Transverse colon (tissue), 4 donors: ENCODE measurements around the gene CHIC2. TPM values are rescaled to one million over a fixed set of nuclear protein-coding genes. Genes with fewer than 3 reads are reported as not detected.
"Not testable (repeated sequence)": the region's sequence is repeated elsewhere in the genome, so short reads cannot be mapped to it uniquely, and the experiment has no call there.

ENCODE experiments used
- DNase-seq: peaks from one replicate; pipeline ENCODE4 v3.0.0-alpha.2; 2019
- H3K27ac ChIP-seq, 4 donors: fragments of 200-600 bp; sonication (generic); 2 replicates each; pipeline ENCODE4 v1.5.1; 2016 to 2018; ENCODE audit warnings: inconsistent platforms in 4 of 4
- H3K27me3 ChIP-seq: fragments of 200-600 bp; sonication (generic); 2 replicates; pipeline ENCODE4 v1.5.1; 2017; ENCODE audit warnings: inconsistent platforms
- H3K36me3 ChIP-seq, 4 donors: fragments of 200-600 bp; sonication (generic); 2 replicates each; pipeline ENCODE4 v1.5.1; 2017 to 2019; ENCODE audit warnings: inconsistent platforms in 4 of 4
- H3K4me1 ChIP-seq, 4 donors: fragments of 200-600 bp; sonication (generic); 2 replicates each; pipeline ENCODE4 v1.5.1; 2017 to 2020; ENCODE audit warnings: inconsistent platforms in 4 of 4
- H3K4me3 ChIP-seq, 4 donors: fragments of 200-600 bp; sonication (generic); 1 replicate in 1 of 4; 2 replicates in 3 of 4; pipeline versions ENCODE4 v1.5.1 to v1.6.1; 2017 to 2019; ENCODE audit warnings: inconsistent platforms in 4 of 4
- H3K9me3 ChIP-seq, 2 donors: fragments of 200-600 bp; sonication (generic); 2 replicates each; pipeline ENCODE4 v1.5.1; 2017 to 2019; ENCODE audit warnings: inconsistent platforms in 2 of 2
- EP300 ChIP-seq: sonication (generic); formaldehyde crosslinking; IDR thresholded peaks from one replicate; pipeline ENCODE4 v1.6.1; 2017; ENCODE audit warnings: antibody characterized with exemption, low read depth
- POLR2A ChIP-seq: fragments of 450-650 bp; IDR thresholded peaks from one replicate; pipeline ENCODE4 v1.6.1; 2016; ENCODE audit warnings: antibody characterized with exemption, mild to moderate bottlenecking, moderate library complexity
- POLR2AphosphoS5 ChIP-seq, 3 donors: sonication (generic); formaldehyde crosslinking; IDR thresholded peaks; one replicate each; pipeline ENCODE4 v1.6.1; 2016; ENCODE audit warnings: antibody characterized with exemption in 3 of 3
- WGBS, 2 donors: methylation state at CpG; one replicate each; pipeline ENCODE4 v1.1.5; 2018; ENCODE audit warnings: low coverage in 1 of 2; 5-methylcytosine and 5-hydroxymethylcytosine counted together
- in situ Hi-C, 4 donors: fragments of 200-750 bp; cut with MboI; loops; one replicate each; pipeline versions ENCODE4 v1.15.0 to v1.15.1; 2017; ENCODE audit warnings: low sequenced_read_pairs in 3 of 4, low pct_ligation_motif_present in 1 of 4, low pct_unique_long_range_greater_than_20kb in 1 of 4
- intact Hi-C: fragments of 100-400 bp; cut with DNase I; formaldehyde crosslinking; loops from one replicate; pipeline ENCODE4 v1.15.1; 2023; ENCODE audit warnings: low total_unique reads
- total RNA-seq, 4 donors: library from RNA; depleted of rRNA; stranded (reverse); fragments of >200 nt; gene quantifications; one replicate each; pipeline ENCODE4 v1.1.0, GENCODE V29; 2016
- TF ChIP-seq, protein P1 (sequence below), 5 experiments: fragments of 200-600 bp in 3 of 5; fragments of 450-650 bp in 2 of 5; sonication (generic) in 3 of 5; IDR thresholded peaks; 1 replicate in 2 of 5; 2 replicates in 3 of 5; pipeline ENCODE4 v1.5.1; 2016 to 2017; ENCODE audit warnings: antibody characterized with exemption in 5 of 5, inconsistent platforms in 3 of 5, mild to moderate bottlenecking in 2 of 5, moderate library complexity in 1 of 5

Gene CHIC2
- total RNA-seq, 4 donors from 2014 or later = 36.2 to 106 (median 52.0) TPM

DNA sequence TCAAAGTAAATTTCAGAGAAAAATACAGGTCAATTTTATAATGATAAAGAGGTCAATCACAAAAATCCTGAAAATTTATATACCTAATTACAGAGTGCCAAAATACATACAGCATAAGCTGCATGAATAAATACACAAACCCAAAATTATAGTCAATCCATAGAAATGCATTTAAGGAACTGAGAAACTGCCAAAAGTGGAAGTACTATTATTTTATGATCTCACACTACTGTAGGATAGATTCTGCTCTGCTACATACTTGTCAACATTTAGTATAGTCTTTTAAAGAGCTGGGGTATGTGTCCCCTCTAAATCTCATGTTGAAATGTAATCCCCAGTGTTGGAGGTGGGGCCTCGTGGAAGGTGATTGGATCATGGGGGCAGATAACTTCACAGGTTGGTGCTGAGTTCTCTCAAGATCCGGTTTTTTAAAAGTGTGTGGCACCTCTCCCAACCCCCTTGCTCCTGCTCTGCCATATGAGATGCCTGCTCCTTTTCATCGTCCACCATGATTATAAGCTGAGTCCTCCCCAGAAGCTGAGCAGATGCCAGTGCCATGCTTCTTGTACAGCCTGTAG, 31.8 kb downstream of the CHIC2 start:
- TF ChIP-seq POLR2A = no peak
- no peak for TF ChIP-seq POLR2AphosphoS5 (IDR thresholded peaks at IDR 0.05)
- no peak for TF ChIP-seq EP300
- TF ChIP-seq, protein P1, sequence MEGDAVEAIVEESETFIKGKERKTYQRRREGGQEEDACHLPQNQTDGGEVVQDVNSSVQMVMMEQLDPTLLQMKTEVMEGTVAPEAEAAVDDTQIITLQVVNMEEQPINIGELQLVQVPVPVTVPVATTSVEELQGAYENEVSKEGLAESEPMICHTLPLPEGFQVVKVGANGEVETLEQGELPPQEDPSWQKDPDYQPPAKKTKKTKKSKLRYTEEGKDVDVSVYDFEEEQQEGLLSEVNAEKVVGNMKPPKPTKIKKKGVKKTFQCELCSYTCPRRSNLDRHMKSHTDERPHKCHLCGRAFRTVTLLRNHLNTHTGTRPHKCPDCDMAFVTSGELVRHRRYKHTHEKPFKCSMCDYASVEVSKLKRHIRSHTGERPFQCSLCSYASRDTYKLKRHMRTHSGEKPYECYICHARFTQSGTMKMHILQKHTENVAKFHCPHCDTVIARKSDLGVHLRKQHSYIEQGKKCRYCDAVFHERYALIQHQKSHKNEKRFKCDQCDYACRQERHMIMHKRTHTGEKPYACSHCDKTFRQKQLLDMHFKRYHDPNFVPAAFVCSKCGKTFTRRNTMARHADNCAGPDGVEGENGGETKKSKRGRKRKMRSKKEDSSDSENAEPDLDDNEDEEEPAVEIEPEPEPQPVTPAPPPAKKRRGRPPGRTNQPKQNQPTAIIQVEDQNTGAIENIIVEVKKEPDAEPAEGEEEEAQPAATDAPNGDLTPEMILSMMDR (IDR thresholded peaks at IDR 0.05) = no peak
- Histone ChIP-seq H3K27me3 (no peaks in the 10 kb centered on the region), H3K9me3 (no peaks in the 10 kb centered on the region), H3K36me3 (peaks cover 0 to 9% (median 0%) of the 10 kb centered on the region in 4 donors), H3K4me1 (peaks cover 0 to 6% (median 3%) of the 10 kb centered on the region in 4 donors), H3K27ac (no peak overlapping the region), H3K4me3 (no peak overlapping the region)
- in situ Hi-C loops = no loop called here
- WGBS, 2 donors = 60 to 83% methylated on average over 1 to 3 of the region's 3 CpGs
- no peak for DNase-seq
- intact Hi-C loops = no loop called here

DNA sequence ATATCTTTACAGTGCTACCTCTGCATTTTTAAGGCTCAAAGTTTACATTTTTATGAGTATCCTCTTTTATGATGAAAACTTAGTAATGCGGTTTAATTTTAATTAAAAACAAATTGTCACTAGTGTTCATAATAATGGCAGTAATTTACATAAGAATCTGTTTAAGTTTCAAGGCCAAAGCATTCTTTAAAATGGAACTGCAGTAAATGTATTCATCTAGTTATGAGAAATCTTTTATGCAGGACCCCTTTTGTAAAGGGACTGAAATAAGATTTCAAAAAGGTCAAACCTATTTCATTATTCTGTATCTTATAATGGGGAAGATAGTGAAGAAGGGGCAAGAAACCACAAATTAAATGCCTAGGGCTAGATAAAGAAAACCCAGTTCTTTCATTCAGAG, 37.1 kb downstream of the CHIC2 start:
- H3K4me1 ChIP-seq = peaks cover 0 to 10% (median 3%) of the 10 kb centered on the region in 4 donors
- no peaks in the 10 kb centered on the region for H3K9me3 ChIP-seq
- in situ Hi-C loops (no loop called here), intact Hi-C loops (no loop called here)
- H3K36me3 ChIP-seq = no peaks in the 10 kb centered on the region
- H3K4me3 ChIP-seq = no peak overlapping the region
- H3K27ac ChIP-seq = no peak overlapping the region
- 81 to 83% methylated on average over 1 of the region's 1 CpG for WGBS, 2 donors
- TF ChIP-seq EP300 (no peak), POLR2A (no peak), POLR2AphosphoS5 (IDR thresholded peaks at IDR 0.05) (no peak)
- TF ChIP-seq, protein P1 (IDR thresholded peaks at IDR 0.05) = no peak
- no peak for DNase-seq
- no peaks in the 10 kb centered on the region for H3K27me3 ChIP-seq

DNA sequence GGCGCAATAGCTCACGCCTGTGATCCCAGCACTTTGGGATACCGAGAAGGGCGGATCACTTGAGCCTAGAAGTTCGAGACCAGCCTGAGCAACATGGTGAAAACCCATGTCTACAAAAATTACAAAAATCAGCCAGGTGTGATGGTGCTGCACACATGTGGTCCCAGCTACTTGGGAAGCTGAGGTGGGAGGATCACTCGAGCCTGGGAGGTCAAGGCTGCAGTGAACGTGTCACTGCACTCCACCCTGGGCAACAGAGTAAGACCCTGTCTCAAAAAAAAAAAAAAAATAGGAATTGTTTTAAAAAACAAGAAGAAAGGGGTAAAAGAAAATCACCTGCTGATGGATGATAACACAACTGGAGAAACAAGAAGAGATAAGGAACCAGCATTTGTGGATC, 38.8 kb downstream of the CHIC2 start:
- H3K4me1 ChIP-seq = peaks cover 0 to 10% (median 3%) of the 10 kb centered on the region in 4 donors
- no peak for TF ChIP-seq POLR2AphosphoS5 (IDR thresholded peaks at IDR 0.05)
- H3K27me3 ChIP-seq = no peaks in the 10 kb centered on the region
- intact Hi-C loops = no loop called here
- no peaks in the 10 kb centered on the region for H3K36me3 ChIP-seq
- in situ Hi-C loops = no loop called here
- no peaks in the 10 kb centered on the region for H3K9me3 ChIP-seq
- 95 to 100% methylated on average over 4 to 7 of the region's 7 CpGs for WGBS, 2 donors
- DNase-seq = no peak
- no peak overlapping the region for H3K4me3 ChIP-seq
- H3K27ac ChIP-seq = no peak overlapping the region

DNA sequence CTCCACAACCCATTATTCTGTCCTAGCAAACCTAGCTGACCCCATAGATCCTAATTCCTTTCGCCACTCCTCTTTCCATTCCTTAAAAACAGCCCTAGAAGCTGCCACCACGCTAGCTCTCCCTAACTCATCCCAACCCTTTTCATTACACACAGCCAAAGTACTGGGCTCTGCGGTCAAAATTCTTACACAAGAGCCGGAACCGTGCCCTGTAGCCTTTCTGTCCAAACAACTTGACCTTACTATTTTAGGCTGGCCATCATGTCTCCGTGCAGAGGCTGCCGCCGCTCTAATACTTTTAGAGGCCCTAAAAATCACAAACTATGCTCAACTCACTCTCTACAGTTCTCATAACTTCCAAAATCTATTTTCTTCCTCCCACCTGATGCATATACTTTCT, 41.4 kb downstream of the CHIC2 start:
- H3K4me3 ChIP-seq, H3K27ac ChIP-seq, intact Hi-C loops, H3K4me1 ChIP-seq, in situ Hi-C loops, H3K27me3 ChIP-seq, H3K36me3 ChIP-seq, DNase-seq, H3K9me3 ChIP-seq: not testable (repeated sequence)
- WGBS, 2 donors = 90 to 96% methylated on average over 7 to 8 of the region's 8 CpGs

DNA sequence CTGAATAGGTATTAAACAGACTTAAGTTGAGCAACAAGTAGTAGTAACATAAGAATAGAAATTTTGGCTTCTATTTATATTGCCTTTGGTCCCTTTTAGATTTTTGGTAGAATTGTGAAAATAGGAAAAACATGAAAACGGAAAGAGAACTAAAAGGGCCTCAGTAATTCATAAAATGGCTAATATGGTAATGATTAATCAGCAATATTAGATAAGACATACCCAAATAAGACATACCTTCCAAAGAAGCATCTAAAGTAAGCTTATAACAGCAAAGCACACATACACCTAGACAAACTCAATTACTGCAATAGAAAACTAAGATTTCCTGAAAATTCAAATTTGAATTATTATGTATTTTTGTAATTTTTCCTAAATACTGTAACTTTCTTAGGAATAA, 46.4 kb downstream of the CHIC2 start:
- TF ChIP-seq EP300 (no peak), POLR2AphosphoS5 (IDR thresholded peaks at IDR 0.05) (no peak), POLR2A (no peak)
- TF ChIP-seq, protein P1 (IDR thresholded peaks at IDR 0.05) = no peak
- WGBS, 2 donors = 86 to 100% methylated on average over 1 of the region's 1 CpG
- DNase-seq = no peak
- in situ Hi-C loops (no loop called here), intact Hi-C loops (no loop called here)
- Histone ChIP-seq H3K4me3 (no peak overlapping the region), H3K9me3 (no peaks in the 10 kb centered on the region), H3K27me3 (no peaks in the 10 kb centered on the region), H3K27ac (no peak overlapping the region), H3K36me3 (no peaks in the 10 kb centered on the region), H3K4me1 (peaks cover 0 to 2% (median 0%) of the 10 kb centered on the region in 4 donors)
